GM21515 (cell line): ENCODE measurements around the gene VAV1.
"Not testable (repeated sequence)": the region's sequence is repeated elsewhere in the genome, so short reads cannot be mapped to it uniquely, and the experiment has no call there.

Experiments used
- ATAC-seq: cut with Tn5 transposase; IDR thresholded peaks from one replicate; pipeline ENCODE4 v1.9.1; 2021; ENCODE audit not compliant: unreplicated experiment

Gene VAV1

GRCh38 chr19:6848986-6849385 is 76.5 kb downstream of the VAV1 start:
- ATAC-seq: no peak

- ATAC-seq: no peak
These were observed 77.4 kb downstream of the VAV1 start for GRCh38 chr19:6849876-6850275.

DNA sequence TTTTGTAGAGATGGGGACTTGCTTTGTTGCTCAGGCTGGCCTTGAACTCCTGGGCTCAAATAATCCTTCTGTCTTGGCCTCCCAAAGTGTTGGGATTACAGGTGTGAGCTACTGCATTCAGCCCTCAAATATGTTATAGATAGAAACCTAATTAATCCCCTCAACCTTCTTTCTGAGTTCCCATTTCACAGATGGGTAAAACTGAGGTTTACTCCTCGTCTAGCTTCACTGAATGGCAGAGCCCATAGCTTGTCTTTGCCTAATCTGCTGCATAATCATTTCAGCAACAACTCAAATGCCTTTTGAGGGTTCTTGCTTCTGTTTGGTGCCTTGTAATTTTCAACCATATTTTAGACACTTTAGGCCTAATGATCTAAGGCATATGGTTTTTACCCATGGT is 78.9 kb downstream of the VAV1 start:
- no peak for ATAC-seq

DNA sequence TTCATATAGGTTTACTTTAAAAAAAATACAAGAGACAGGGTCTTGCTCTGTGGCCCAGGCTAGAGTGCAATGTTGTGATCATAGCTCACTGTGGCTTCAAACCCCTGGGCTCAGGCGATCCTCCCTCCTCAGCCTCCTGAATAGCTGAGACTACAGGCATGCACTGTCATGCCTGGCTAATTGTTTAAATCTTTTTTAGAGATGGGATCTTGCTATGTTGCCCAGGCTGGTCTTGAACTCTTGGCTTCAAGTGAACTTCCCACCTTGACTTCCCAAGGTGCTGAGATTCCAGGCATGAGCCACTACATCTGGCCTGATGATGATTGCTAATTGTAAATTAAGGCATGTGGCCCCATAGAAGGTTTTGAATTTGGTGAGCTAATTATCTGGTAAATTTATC is 79.5 kb downstream of the VAV1 start:
- ATAC-seq: no peak

GRCh38 chr19:6853868-6854267 is 81.4 kb downstream of the VAV1 start:
- no peak for ATAC-seq

- ATAC-seq: no peak
These were observed 82.2 kb downstream of the VAV1 start for GRCh38 chr19:6854758-6855157.

DNA sequence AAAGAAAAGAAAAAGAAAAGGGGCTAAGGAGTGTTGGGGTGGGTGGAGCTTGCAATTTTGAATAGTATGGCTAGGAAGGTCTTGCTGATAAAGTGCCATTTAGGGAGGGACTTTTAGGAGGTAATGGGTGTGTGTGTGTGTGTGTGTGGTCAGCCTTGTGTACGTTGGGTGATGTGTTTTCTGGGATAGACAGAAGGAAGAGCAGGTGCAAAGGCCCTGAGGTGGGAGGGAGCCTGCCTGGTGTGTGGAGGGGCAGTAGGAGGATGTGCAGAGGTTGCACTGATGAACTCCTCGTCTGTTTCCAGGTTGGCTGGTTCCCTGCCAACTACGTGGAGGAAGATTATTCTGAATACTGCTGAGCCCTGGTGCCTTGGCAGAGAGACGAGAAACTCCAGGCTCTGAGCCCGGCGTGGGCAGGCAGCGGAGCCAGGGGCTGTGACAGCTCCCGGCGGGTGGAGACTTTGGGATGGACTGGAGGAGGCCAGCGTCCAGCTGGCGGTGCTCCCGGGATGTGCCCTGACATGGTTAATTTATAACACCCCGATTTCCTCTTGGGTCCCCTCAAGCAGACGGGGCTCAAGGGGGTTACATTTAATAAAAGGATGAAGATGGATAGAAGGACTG is 84.4 kb downstream of the VAV1 start:
- ATAC-seq: no peak

DNA sequence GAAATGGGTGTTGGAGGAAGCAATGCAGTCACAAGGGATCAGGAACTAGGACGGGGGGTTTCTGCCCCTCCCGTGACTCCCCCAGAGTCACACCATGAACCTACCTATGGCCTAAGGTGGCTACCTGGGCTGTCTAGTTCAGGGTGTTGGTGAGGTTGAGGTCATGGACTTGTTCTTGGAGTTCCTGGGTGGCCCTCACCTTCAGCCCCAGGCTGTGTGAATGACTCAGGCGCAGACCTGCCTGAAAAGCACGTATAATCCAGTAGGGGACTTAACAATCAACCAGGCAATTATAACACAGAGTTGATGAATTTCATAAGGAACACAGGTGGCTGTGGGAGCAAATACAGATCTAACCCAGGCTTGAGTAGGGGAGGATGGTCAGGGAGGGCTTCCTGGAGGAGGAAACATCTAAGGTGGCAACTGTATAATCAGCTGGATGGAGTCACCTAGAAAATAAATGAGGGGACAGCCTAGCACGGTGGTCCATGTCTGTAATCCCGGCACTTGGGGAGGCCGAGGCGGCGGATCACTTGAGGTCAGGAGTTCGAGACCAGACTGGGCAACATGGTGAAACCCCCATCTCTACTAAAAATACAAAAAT is 89.3 kb downstream of the VAV1 start:
- ATAC-seq: no peak

GRCh38 chr19:6862673-6863078 is 90.2 kb downstream of the VAV1 start:
- peak; percentile 67 for ATAC-seq

GRCh38 chr19:6864325-6864940 is 91.9 kb downstream of the VAV1 start:
- no peak for ATAC-seq

DNA sequence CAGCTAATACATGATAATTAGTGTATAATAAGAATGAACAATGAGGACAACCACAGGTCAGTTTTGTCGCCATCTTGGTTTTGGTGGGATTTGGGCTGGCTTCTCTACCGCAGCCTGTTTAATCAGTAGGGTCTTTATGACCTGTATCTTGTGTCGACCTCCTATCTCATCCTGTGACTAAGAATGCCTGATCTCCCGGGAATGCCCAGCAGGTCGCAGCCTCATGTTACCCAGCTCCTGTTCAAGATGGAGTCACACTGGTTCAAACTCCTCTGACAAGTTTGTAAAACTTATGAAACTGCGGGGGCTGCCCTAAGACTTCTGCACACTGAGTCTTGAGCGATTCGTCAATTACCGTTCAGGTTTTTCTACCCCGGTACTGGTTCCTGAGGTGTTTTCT is 93.3 kb downstream of the VAV1 start:
- no peak for ATAC-seq

- no peak for ATAC-seq
These were observed 94.2 kb downstream of the VAV1 start for GRCh38 chr19:6866741-6867151.

GRCh38 chr19:6868351-6868750 is 95.8 kb downstream of the VAV1 start:
- ATAC-seq: no peak

GRCh38 chr19:6869151-6869882 is 96.8 kb downstream of the VAV1 start:
- not testable (repeated sequence) for ATAC-seq

GRCh38 chr19:6873708-6874431 is 101.4 kb downstream of the VAV1 start:
- ATAC-seq: no peak

DNA sequence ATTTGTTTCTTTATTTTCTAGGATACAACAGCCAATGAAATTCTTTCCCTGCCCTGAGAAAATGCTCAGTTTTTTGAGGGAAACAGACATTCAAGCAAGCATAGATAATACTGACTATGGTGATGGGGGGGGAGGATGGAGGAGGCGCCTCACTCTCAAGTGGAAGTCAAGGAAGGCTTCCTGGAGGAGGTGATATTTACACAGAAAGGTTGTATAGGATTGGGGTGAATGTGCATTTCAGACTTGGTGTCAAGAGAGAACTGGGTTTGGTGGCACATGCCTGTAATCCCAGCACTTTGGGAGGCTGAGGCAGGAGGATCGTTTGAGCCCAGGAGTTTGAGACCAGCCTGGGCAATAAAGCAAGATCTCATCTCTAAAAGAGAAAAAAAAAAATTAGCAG is 102.7 kb downstream of the VAV1 start:
- no peak for ATAC-seq

- ATAC-seq: no peak
These were observed 104.2 kb downstream of the VAV1 start for GRCh38 chr19:6876748-6877147.

GRCh38 chr19:6877766-6878165 is 105.3 kb downstream of the VAV1 start:
- ATAC-seq: no peak

- no peak for ATAC-seq
These were observed 113.9 kb downstream of the VAV1 start for GRCh38 chr19:6886277-6886897.

- no peak for ATAC-seq
These were observed 114.8 kb downstream of the VAV1 start, which contains the start of gene ADGRE1 for GRCh38 chr19:6887316-6887715. Gene ADGRE1 (plus strand): TSS chr19:6887579. CDS start chr19:6887609, 30 bp downstream.

- ATAC-seq: no peak
These were observed 116.5 kb downstream of the VAV1 start for GRCh38 chr19:6888967-6889366.
